ENCODE measurements around the gene RTEL1. TPM values are rescaled to one million over a fixed set of nuclear protein-coding genes. Genes with fewer than 3 reads are reported as not detected.
"Not testable (repeated sequence)": the region's sequence is repeated elsewhere in the genome, so short reads cannot be mapped to it uniquely, and the experiment has no call there.

RTEL1 gene
- total RNA-seq, 4 donors from 2014 or later: 10.2 to 34.4 (median 21.6) TPM

DNA sequence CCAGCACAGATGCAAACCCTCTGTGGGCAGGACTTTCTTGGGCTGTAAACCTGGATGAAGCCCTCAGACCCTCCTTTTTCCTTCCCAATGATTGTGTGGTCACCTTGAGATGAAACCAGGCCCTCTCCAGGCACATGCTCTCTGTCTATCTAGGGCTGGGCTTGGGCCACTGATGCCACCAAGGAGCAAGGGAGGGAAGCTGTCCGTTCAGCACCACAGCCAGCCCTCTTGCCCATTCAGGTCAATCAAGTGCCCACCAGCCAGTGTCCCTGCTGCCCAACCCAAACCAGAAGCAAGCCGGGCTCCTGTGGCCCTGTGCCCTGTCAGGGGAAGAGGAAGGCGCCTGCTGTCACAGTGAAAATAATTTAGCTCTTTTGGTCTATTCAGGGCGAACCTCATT is 12.9 kb upstream of the RTEL1 start:
- ATAC-seq (ENCODE audit: low FRiP score) (no peak), DNase-seq (ENCODE audit: low spot score) (no peak)
- TF ChIP-seq, protein P1, sequence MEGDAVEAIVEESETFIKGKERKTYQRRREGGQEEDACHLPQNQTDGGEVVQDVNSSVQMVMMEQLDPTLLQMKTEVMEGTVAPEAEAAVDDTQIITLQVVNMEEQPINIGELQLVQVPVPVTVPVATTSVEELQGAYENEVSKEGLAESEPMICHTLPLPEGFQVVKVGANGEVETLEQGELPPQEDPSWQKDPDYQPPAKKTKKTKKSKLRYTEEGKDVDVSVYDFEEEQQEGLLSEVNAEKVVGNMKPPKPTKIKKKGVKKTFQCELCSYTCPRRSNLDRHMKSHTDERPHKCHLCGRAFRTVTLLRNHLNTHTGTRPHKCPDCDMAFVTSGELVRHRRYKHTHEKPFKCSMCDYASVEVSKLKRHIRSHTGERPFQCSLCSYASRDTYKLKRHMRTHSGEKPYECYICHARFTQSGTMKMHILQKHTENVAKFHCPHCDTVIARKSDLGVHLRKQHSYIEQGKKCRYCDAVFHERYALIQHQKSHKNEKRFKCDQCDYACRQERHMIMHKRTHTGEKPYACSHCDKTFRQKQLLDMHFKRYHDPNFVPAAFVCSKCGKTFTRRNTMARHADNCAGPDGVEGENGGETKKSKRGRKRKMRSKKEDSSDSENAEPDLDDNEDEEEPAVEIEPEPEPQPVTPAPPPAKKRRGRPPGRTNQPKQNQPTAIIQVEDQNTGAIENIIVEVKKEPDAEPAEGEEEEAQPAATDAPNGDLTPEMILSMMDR (IDR thresholded peaks at IDR 0.05): no peak

DNA sequence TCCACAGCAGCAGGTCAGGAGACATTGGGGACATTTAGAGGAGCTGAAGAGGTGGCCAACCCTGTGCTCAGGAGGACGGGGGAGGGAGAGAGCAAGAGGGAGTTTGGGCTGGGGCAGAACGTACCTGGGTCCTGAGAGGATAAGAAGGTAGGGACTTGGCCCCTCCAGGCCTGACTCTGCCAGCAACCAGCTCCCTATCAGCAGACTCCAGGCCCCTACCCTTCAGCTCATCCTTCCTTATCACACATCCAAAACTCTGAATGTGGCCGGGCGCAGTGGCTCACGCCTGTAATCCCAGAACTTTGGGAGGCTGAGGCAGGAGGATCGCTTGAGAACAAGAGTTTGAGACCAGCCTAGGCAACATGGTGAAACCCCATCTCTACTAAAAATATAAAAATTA is 9.9 kb upstream of the RTEL1 start:
- no peak for DNase-seq (ENCODE audit: low spot score)
- TF ChIP-seq, protein P1 (IDR thresholded peaks at IDR 0.05): no peak
- ATAC-seq (ENCODE audit: low FRiP score): no peak

DNA sequence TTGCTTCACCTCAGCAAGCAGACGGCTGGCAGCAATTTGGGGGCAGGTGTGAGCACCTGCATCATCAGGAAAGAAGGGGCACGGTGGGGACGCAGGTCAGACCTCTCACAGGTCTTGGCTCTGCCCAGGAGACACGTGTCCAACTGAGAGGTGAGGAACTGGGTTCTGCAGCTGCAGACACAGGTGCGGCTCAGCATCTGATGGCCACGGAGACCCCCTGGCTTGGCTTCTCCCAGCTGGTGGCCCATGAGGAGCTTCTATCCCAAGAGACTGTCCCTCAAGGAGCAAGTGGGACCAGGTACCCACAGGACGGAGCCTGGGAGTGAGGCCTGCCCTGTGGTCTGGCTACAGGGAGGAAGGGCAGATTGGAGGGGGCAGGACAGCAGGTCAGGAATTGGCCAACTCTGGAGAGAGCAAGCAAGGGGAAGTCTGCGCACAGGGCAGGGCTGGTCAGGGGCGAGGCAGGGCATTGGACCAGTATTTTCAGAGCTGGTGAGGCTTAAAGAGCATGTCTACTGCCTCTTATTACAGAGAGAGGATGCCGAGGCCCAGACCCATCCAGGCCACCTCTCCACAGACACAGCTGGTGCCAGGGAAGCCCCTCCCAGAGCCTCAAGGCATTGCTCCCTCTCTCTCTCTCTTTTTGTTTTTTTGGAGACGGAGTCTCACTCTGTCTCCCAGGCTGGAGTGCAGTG is 9.1 kb upstream of the RTEL1 start:
- ATAC-seq (ENCODE audit: low FRiP score): no peak
- no peak for DNase-seq (ENCODE audit: low spot score)
- TF ChIP-seq, protein P1 (IDR thresholded peaks at IDR 0.05): no peak

DNA sequence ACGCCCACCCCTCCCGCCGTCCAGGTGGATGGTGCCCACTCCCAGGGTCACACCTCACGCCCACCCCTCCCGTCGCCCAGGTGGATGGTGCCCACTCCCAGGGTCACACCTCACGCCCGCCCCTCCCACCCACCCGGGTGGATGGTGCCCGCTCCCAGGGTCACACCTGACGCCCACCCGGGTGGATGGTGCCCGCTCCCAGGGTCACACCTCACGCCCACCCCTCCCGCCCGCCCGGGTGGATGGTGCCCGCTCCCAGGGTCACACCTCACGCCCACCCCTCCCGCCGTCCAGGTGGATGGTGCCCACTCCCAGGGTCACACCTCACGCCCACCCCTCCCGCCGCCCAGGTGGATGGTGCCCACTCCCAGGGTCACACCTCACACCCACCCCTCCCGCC is 7.6 kb upstream of the RTEL1 start:
- ATAC-seq (ENCODE audit: low FRiP score); DNase-seq (ENCODE audit: low spot score): not testable (repeated sequence)

DNA sequence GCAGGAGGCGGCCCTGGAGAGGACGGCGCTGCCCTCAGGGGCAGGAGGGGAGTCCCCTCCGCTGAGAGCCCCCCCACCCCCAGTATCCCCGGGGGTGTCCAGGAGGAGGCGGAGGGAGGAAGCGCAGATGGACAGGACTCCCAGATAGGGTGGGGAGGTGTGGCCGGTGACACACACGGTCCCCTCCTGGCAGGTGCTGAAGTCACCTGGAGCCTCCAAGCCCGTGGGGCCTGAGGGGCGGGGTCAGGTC is 6.2 kb upstream of the RTEL1 start:
- TF ChIP-seq, protein P1 (IDR thresholded peaks at IDR 0.05): no peak
- no peak for DNase-seq (ENCODE audit: low spot score)
- ATAC-seq (ENCODE audit: low FRiP score): peak; percentile 22

DNA sequence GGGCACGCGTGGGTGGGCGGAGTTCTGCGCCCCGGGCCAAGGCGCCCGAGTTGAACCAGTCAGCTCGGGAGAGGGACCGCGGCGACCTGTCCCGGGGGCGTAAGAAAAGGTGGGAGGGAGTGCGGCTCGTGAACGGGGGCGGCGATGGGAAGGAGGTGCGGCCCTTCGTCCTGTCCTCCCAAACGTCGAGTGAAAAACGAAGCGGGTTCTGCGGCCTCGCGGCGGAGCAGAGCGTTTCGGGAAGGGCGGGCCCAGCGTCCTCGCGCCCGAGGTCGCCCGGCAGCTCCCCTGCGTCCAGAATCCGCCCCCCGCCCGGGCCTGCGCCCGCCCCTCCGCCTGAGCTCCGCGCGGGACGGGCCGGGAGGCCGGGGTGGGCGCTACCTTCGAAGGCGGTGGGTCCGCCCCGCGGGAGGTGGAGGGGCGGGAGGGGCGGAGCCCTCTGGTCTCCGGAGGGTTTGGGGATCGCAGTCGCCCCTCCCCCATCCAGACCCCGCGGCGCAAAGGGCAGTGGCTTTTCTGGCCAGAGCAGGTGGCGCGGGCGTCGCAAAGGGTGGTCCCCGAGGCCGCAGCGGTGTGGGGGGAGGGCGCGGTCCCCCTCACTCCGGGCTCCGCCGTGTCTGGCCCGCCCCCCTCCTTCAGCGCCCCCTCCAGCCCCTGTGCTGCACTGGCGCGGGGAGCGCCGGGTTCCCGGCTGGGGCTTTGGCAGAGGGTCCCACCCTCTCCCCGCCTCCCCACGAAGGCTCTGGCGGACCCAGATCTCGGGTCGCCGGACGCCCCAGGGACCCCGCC is 5.7 kb upstream of the RTEL1 start:
- TF ChIP-seq, protein P1 (IDR thresholded peaks at IDR 0.05): no peak
- no peak for DNase-seq (ENCODE audit: low spot score)
- ATAC-seq (ENCODE audit: low FRiP score): peak; percentile 13

DNA sequence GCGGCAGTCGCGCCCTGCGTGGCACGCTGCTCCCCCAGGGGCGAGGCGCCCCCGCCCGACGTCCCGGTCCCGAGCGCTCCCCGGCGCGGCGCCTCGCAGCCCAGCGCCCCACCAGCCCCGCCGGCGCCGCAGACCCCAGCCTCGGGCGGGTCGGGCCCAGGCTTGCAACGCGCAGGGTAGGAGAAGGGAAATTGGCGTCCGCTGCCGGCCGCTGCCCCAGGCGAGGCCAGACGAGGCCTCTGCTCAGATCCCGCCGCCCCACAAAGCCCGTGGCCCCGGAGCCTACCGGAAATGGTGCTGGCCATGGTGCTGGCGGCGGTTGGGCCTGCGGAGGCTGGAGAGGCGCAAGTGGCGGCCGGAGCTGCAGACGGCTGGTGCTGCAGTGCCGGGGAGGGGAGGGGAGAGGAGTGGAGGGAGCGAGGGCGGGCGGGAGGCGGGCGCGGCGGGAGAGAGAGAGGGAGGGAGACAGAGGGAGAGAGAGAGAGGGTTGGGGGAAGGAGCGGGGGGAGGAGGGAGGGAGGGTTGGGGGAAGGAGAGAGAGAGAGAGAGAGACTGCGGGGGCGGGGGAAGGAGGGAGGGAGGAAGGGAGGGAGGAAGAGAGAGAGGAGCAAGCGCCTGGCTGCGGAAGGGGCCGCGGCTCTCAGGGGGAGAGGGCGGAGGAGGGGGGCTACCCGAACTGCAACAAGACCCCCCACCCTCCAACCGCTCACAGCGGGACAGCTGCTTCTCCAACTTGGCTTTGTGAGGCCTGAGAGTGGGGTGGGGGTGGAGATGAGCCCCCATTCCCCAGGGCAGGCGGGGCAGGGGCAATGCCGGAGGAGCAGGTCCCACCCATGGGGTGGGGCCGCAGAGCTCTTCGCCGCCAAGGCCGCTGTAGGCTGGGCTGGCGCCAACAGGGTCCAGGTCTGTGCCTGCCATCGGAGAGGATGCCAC is 4.8 kb upstream of the RTEL1 start, which contains the start of gene STMN3:
Gene STMN3, minus strand, starts transcription at position 384 of the 933 bp plus-strand sequence. Its CDS starts 79 bp downstream, at position 305.
- TF ChIP-seq, protein P1 (IDR thresholded peaks at IDR 0.05): no peak
- peak; percentile 67 for ATAC-seq (ENCODE audit: low FRiP score)
- peak; percentile 62 for DNase-seq (ENCODE audit: low spot score)
